HG02885 (cell line): ENCODE results near the gene ZNF280C.

Source experiments
- ATAC-seq: cut with Tn5 transposase; IDR thresholded peaks from one replicate; pipeline ENCODE4 v1.9.1; 2021; ENCODE audit warnings: mild to moderate bottlenecking; ENCODE audit not compliant: unreplicated experiment, poor library complexity

The ZNF280C gene

GRCh38 chrX:130179579-130180215 is 89.0 kb downstream of the ZNF280C start:
- no peak for ATAC-seq

GRCh38 chrX:130179170-130179569 is 89.5 kb downstream of the ZNF280C start:
- no peak for ATAC-seq

GRCh38 chrX:130176942-130177341 is 91.8 kb downstream of the ZNF280C start:
- no peak for ATAC-seq

DNA sequence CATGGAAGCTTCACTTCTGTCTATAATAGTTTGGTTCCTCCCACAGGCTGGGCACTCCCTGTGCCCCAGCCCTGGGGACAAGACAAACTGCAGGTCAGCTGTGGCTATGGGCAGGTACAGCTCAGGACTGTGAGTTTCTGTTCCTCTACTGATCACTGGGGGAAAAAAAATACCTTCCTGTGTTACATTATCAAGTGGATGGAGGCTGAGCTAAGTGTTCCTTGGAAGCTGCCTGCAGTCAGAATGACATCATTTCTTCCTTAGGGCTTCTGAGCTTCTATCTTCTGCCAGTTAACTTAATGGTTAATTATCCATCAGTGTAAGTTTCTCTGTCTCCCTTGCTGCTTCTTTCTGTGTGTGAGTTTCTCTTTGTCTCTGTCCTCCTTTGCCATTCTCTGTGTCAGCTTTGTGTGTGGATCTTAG is 92.3 kb downstream of the ZNF280C start:
- peak; percentile 70 for ATAC-seq

DNA sequence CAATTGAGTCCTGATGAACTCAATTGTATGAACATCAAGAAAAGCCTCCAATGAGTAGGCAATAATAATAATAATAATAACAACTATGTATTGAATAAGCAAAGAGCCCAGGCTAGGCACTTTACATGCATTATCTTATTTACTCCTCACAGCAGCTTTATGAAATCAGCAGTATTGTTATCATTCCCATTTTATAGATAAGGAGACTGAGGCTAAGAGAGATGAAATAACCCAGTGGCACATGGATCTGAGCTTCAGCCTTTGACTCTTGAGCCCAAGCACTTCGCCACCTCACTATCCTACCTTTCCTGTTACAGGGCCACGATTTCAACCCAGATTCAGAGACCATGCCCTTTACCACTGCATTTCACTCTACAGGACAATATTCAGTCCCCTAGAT is 93.8 kb downstream of the ZNF280C start:
- no peak for ATAC-seq

DNA sequence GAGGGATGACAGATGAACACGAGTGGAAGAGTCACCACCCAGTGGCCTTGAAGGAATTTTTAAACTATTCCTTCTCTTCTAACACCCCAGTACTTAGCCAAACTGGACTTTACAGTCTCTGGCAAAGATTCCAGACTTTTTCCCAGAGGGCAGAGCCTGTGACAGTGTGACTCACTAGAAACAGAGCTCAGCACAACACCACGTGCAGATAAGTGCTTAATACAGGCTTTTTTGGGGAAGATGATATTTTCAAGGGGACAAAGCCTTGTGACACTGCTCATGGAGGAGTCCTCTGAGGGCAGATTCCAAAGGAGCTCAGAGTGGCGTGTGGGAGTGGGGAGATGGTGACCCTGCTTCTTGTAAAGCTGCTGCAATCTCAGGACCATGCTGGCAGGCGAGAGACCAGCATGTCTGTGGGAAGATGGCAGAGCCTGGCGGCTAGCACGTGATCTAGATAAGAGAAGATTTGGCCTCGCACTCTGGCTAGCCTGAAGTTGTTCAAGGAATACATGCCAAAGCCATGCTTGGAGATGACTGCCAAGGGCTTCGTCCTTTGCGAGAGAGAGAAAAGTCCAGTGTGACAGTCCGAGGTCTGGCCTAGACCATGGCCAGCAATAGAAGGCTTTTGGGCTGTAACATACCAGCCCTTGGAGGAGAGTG is 94.5 kb downstream of the ZNF280C start:
- ATAC-seq: no peak

DNA sequence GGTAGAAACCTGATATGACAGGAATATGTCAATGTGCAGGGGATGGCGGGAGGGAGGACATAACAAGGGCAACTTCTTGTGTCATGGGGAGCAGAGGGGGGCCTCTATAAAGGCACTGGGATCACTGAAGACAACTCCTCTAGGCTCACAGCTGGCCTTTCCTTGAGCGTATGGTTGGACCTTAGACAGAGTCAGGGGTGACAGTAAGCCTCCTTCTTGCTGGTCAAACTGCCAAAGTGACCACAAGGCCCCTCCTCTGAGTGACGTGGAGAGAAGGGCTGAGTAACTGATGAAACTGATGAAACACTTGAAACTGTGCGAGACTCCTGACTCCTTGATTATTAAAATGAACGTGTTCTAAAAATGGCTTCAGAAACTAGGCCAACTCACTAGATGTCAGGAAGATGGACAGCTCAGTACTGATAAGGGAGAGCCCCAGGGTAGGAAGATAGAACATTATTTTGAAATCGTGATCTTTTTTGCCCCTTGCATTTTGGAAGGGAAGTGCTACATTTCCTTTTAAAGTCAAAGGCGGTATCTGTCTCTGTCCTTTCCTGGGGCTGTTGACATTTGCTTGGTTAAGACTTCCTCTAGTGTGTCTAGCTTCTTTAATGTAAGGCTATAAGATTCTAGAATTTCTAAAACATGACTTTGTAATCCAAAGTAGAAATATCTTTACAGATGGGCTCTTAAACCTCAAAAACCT is 95.4 kb downstream of the ZNF280C start:
- ATAC-seq: peak; percentile 48

GRCh38 chrX:130172127-130172845 is 96.4 kb downstream of the ZNF280C start:
- ATAC-seq: no peak

DNA sequence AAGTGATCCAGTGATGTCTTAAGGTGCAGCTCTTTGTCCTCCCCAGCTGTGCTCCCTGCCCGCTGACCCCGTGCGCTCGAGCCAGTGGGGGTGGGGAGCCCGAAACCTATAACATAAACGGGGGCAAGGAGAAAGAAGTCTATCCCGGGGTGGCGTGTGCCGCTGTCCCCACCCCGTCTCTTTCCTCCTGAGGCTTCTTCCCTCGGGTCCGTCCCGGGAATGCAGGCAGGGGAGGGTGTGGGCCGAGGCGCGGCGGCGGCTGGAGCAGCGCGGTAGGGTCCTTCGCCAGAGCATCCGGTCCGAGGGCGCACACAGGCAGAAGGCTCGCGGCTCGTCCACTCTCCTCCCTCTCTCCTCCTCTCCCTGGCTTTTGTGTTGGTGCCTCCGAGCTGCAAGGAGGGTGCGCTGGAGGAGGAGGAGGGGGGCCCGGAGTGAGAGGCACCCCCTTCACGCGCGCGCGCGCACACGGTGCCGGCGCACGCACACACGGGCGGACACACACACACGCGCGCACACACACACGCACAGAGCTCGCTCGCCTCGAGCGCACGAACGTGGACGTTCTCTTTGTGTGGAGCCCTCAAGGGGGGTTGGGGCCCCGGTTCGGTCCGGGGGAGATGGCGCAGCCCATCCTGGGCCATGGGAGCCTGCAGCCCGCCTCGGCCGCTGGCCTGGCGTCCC is 97.1 kb downstream of the ZNF280C start, which contains the start of gene RAB33A:
Gene RAB33A, plus strand, starts transcription at position 517 of the 681 bp plus-strand sequence. Its CDS starts 101 bp downstream, at position 618.
- ATAC-seq: peak; percentile 24

DNA sequence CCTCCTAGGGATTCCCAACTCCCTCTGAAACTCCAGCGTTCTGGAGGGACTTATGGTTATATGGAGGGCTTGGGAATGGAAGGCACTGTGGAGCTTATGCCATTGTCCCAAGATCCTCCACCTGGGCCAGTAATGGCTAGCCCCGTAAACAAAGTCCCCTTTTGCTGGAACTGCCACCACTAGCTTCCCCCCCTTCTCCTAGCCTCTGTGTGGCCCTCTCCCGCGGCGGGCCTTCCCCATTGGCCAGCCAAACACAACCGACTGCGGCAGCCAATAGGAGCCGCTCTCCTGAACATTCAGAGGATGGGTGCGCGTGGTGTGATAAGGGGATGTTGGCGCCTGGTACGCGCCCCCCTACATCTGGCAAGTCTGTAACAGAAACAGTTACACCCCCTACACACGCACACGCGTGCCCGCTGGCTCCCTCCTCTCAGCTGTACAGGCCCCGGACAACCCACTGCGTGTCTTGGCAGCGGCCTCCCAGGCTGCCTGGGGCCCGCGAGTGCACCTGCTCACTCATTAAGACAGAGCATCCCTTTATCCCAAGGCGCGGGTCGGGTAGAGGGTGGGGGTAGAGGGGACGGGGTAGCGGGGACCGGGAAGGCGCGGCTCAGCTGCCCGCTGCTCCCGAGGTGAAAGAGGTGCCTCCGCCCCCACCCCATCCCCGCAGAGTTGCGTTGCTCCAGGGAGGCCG is 97.8 kb downstream of the ZNF280C start:
- peak; percentile 76 for ATAC-seq

DNA sequence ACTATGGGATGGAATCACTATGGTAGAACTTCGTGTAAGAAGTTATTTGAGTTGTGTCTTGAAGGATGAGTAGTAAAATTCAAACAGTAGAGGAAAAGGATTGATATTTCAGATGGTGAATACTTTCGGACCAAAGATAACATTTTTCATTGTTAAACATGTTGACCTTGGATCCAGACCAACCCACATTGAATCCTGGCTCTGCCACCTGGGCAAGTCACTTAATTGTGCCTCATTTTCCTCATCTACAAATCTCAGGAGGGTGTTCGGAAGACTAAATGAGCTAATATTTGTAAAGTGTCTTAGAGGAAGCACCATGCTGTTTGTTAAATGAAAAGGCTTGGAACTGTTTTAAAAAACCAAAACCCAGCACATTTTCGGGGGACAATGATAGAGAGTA is 101.7 kb downstream of the ZNF280C start:
- ATAC-seq: no peak

DNA sequence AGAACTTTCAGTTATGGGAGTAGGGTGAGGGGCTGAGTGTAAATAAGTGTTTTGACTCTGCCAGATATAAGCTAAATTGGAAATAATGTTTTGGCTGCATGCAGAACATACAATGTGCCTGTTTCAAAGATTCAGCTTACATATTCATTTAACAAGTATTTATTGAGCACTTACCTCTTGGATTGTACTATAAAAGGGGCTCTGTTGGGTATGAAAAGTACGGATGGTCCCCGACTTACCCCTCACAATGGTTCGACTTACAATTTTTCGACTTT is 102.3 kb downstream of the ZNF280C start:
- no peak for ATAC-seq

- peak; percentile 92 for ATAC-seq
Measured at GRCh38 chrX:130165703-130166502, 102.8 kb downstream of the ZNF280C start, which contains the start of gene AIFM1. Gene AIFM1 (minus strand): TSS chrX:130165841. CDS start chrX:130165656, 185 bp downstream.

GRCh38 chrX:130165181-130165702 is 103.5 kb downstream of the ZNF280C start:
- ATAC-seq: no peak

DNA sequence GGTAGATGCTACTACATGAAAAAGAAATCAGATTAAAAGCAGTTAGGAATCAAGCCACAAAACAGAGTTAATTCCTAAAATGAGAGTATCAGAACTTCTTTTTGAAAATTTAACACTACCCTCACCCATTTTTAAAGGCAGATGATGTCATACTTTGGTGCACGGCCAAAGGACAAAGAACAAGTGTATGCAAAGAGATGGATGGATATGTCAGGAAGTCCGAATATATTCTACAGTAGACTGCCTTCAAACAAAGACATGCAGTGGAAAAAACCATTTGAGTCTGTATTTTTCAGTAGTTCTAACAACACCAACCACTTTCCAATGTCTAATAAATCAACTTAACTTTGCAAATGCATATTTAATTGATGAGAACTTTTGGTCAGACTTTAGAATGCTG is 105.3 kb downstream of the ZNF280C start:
- ATAC-seq: no peak

- no peak for ATAC-seq
Measured at GRCh38 chrX:130162094-130162735, 106.5 kb downstream of the ZNF280C start.

DNA sequence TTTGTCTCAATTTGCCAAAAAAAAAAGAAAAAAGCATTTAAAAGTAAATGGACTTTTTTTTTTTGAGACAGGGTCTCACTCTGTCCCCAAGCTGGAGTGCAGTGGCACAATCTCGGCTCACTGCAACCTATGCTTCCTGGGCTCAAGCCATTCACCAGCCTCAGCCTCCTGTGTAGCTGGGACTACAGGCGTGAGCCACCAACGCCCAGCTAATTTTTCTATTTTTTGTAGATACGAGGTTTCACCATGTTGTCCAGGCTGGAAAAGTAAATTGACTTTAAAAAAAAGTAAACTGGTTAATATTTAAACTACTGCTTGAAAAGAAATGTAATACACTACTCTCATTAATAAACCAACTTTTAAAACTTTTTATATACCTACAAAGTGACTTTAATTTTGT is 108.9 kb downstream of the ZNF280C start:
- no peak for ATAC-seq

DNA sequence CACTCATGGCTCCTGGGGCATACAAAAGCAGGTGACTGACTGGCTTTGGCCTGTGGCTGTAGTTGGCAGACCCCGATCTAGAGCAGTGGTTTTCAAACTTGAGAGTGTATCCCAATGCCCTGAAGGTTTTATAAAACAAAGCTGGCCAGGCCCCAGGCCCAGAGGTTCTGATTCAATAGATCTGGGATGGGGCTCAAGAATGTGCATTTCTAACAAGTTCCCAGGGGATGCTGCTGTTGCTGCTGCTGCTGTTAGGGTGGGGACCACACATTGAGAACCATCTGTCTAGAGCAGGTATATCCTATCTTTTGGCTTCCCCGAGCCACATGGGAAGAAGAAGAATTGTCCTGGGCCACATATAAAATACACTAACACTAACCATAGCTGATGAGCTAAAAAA is 110.4 kb downstream of the ZNF280C start:
- ATAC-seq: no peak
